Activated naive CD4-positive, alpha-beta T cell treated with anti-CD3 and anti-CD28 coated beads, Interleukin-2, amount 10 ng/mL, durations not matched to agents 7 days and 5 days (primary cell): Measurements from ENCODE around the gene WASHC4.

Source experiments
- CTCF ChIA-PET: fragments of 350-600 bp; sonication (Branson Sonifier 250); formaldehyde crosslinking; loops from one replicate; lab custom pipeline; 2021; ENCODE audit warnings: antibody characterized with exemption; lab: Charles Lee
- DNase-seq: peaks from one replicate; pipeline ENCODE4 v3.0.0-alpha.2; 2020
- H3K27ac Mint-ChIP-seq: one replicate; pipeline ENCODE4 v1.8.0; 2021; ENCODE audit warnings: mild to moderate bottlenecking, moderate library complexity, mixed read lengths
- H3K27me3 Mint-ChIP-seq: one replicate; pipeline ENCODE4 v1.8.0; 2021; ENCODE audit warnings: mild to moderate bottlenecking, mixed read lengths
- H3K36me3 Mint-ChIP-seq: one replicate; pipeline ENCODE4 v1.8.0; 2021; ENCODE audit warnings: mixed read lengths
- H3K4me1 Mint-ChIP-seq: one replicate; pipeline ENCODE4 v1.8.0; 2021; ENCODE audit warnings: mixed read lengths
- H3K4me3 Mint-ChIP-seq: one replicate; pipeline ENCODE4 v1.8.0; 2021; ENCODE audit warnings: mild to moderate bottlenecking, moderate library complexity, mixed read lengths
- H3K9me3 Mint-ChIP-seq: one replicate; pipeline ENCODE4 v1.8.0; 2021; ENCODE audit warnings: mixed read lengths

The WASHC4 gene

GRCh38 chr12:105107494-105108371 is at the start of gene WASHC4:
Gene WASHC4, plus strand, starts transcription at chr12:105107731. Its CDS starts 70 bp downstream, at chr12:105107801.
- Mint-ChIP-seq H3K4me3 (peak within 1 kb of the TSS; percentile 95), H3K4me1 (peaks cover 43% of the 10 kb centered on the region)

GRCh38 chr12:105060715-105061378 is 46.7 kb upstream of the WASHC4 start:
- no peak overlapping the region for H3K4me3 Mint-ChIP-seq
- CTCF ChIA-PET = interaction anchor here (1.2 kb wide), 1 partner anchor 60 kb away, joined by 3 read pairs; no protein-coding TSS in a partner anchor

More at GRCh38 chr12:105107494-105108371, at the start of gene WASHC4:
- CTCF ChIA-PET = interaction anchor here (1.4 kb wide), 1 partner anchor 726 kb away, joined by 3 read pairs; no protein-coding TSS in a partner anchor
- H3K27me3 Mint-ChIP-seq = peaks cover 16% of the 10 kb centered on the region
- peak within 1 kb of the TSS; percentile 99 for H3K27ac Mint-ChIP-seq
- H3K9me3 Mint-ChIP-seq = peaks cover 4% of the 10 kb centered on the region
- peaks cover 19% of the 10 kb centered on the region for H3K36me3 Mint-ChIP-seq
- DNase-seq = peak; percentile 95

GRCh38 chr12:105064564-105065178 is 42.9 kb upstream of the WASHC4 start:
- no peaks in the 10 kb centered on the region for H3K36me3 Mint-ChIP-seq
- no peaks in the 10 kb centered on the region for H3K4me1 Mint-ChIP-seq
- H3K9me3 Mint-ChIP-seq = no peaks in the 10 kb centered on the region
- H3K27me3 Mint-ChIP-seq = peaks cover 5% of the 10 kb centered on the region
- CTCF ChIA-PET = no interaction called here
- H3K4me3 Mint-ChIP-seq = no peak overlapping the region
- DNase-seq = no peak
- no peak overlapping the region for H3K27ac Mint-ChIP-seq

More at GRCh38 chr12:105060715-105061378, 46.7 kb upstream of the WASHC4 start:
- no peak overlapping the region for H3K27ac Mint-ChIP-seq
- H3K36me3 Mint-ChIP-seq = peaks cover 2% of the 10 kb centered on the region
- peaks cover 5% of the 10 kb centered on the region for H3K27me3 Mint-ChIP-seq
- peaks cover 2% of the 10 kb centered on the region for H3K9me3 Mint-ChIP-seq
- no peaks in the 10 kb centered on the region for H3K4me1 Mint-ChIP-seq
- DNase-seq = no peak

GRCh38 chr12:105067511-105068031 is 40.0 kb upstream of the WASHC4 start:
- H3K27ac Mint-ChIP-seq = no peak overlapping the region
- H3K36me3 Mint-ChIP-seq = no peaks in the 10 kb centered on the region
- no peaks in the 10 kb centered on the region for H3K9me3 Mint-ChIP-seq
- no peak for DNase-seq
- H3K4me3 Mint-ChIP-seq = no peak overlapping the region
- H3K27me3 Mint-ChIP-seq = peaks cover 5% of the 10 kb centered on the region
- H3K4me1 Mint-ChIP-seq = no peaks in the 10 kb centered on the region
- CTCF ChIA-PET = no interaction called here

GRCh38 chr12:105069936-105070702 is 37.4 kb upstream of the WASHC4 start:
- no peak overlapping the region for H3K4me3 Mint-ChIP-seq
- H3K36me3 Mint-ChIP-seq = no peaks in the 10 kb centered on the region
- no peak overlapping the region for H3K27ac Mint-ChIP-seq
- H3K27me3 Mint-ChIP-seq = no peaks in the 10 kb centered on the region
- H3K9me3 Mint-ChIP-seq = no peaks in the 10 kb centered on the region
- DNase-seq = no peak
- CTCF ChIA-PET = interaction anchor here (1.6 kb wide), 1 partner anchor 16 kb away, joined by 8 read pairs; no protein-coding TSS in a partner anchor
- no peaks in the 10 kb centered on the region for H3K4me1 Mint-ChIP-seq

GRCh38 chr12:105071981-105072380 is 35.5 kb upstream of the WASHC4 start:
- H3K27ac Mint-ChIP-seq = no peak overlapping the region
- no peak for DNase-seq
- H3K9me3 Mint-ChIP-seq = no peaks in the 10 kb centered on the region
- no peak overlapping the region for H3K4me3 Mint-ChIP-seq
- no peaks in the 10 kb centered on the region for H3K4me1 Mint-ChIP-seq
- H3K27me3 Mint-ChIP-seq = no peaks in the 10 kb centered on the region
- no peaks in the 10 kb centered on the region for H3K36me3 Mint-ChIP-seq
- CTCF ChIA-PET = interaction anchor here (0.7 kb wide), 1 partner anchor 242 kb away, joined by 3 read pairs; no protein-coding TSS in a partner anchor

- Mint-ChIP-seq H3K4me3 (no peak overlapping the region), H3K27me3 (no peaks in the 10 kb centered on the region), H3K36me3 (no peaks in the 10 kb centered on the region), H3K4me1 (no peaks in the 10 kb centered on the region), H3K9me3 (no peaks in the 10 kb centered on the region), H3K27ac (no peak overlapping the region)
- DNase-seq = no peak
- CTCF ChIA-PET = no interaction called here
Measured at GRCh38 chr12:105072888-105073488, 34.5 kb upstream of the WASHC4 start.

GRCh38 chr12:105076098-105076497 is 31.4 kb upstream of the WASHC4 start:
- CTCF ChIA-PET = no interaction called here
- DNase-seq = no peak
- Mint-ChIP-seq H3K4me3 (no peak overlapping the region), H3K36me3 (no peaks in the 10 kb centered on the region), H3K27me3 (peaks cover 4% of the 10 kb centered on the region), H3K27ac (no peak overlapping the region), H3K9me3 (no peaks in the 10 kb centered on the region), H3K4me1 (no peaks in the 10 kb centered on the region)

- H3K4me3 Mint-ChIP-seq = no peak overlapping the region
- no peaks in the 10 kb centered on the region for H3K36me3 Mint-ChIP-seq
- CTCF ChIA-PET = no interaction called here
- no peaks in the 10 kb centered on the region for H3K9me3 Mint-ChIP-seq
- H3K27ac Mint-ChIP-seq = no peak overlapping the region
- DNase-seq = no peak
- no peaks in the 10 kb centered on the region for H3K4me1 Mint-ChIP-seq
- peaks cover 8% of the 10 kb centered on the region for H3K27me3 Mint-ChIP-seq
Measured at GRCh38 chr12:105076913-105077312, 30.6 kb upstream of the WASHC4 start.

- H3K27me3 Mint-ChIP-seq = peaks cover 8% of the 10 kb centered on the region
- no peak overlapping the region for H3K27ac Mint-ChIP-seq
- no peaks in the 10 kb centered on the region for H3K36me3 Mint-ChIP-seq
- H3K9me3 Mint-ChIP-seq = no peaks in the 10 kb centered on the region
- H3K4me1 Mint-ChIP-seq = no peaks in the 10 kb centered on the region
- DNase-seq = no peak
- CTCF ChIA-PET = no interaction called here
- H3K4me3 Mint-ChIP-seq = no peak overlapping the region
Measured at GRCh38 chr12:105077435-105077834, 30.1 kb upstream of the WASHC4 start.

- CTCF ChIA-PET = no interaction called here
- no peaks in the 10 kb centered on the region for H3K36me3 Mint-ChIP-seq
- H3K27me3 Mint-ChIP-seq = peaks cover 21% of the 10 kb centered on the region
- H3K27ac Mint-ChIP-seq = no peak overlapping the region
- peaks cover 6% of the 10 kb centered on the region for H3K4me1 Mint-ChIP-seq
- no peak for DNase-seq
- no peaks in the 10 kb centered on the region for H3K9me3 Mint-ChIP-seq
- H3K4me3 Mint-ChIP-seq = no peak overlapping the region
Measured at GRCh38 chr12:105078712-105079570, 28.6 kb upstream of the WASHC4 start.

GRCh38 chr12:105083031-105083430 is 24.5 kb upstream of the WASHC4 start:
- Mint-ChIP-seq H3K27me3 (peaks cover 33% of the 10 kb centered on the region), H3K27ac (no peak overlapping the region), H3K36me3 (no peaks in the 10 kb centered on the region), H3K4me1 (peaks cover 10% of the 10 kb centered on the region), H3K9me3 (no peaks in the 10 kb centered on the region), H3K4me3 (no peak overlapping the region)
- CTCF ChIA-PET = interaction anchor here (0.9 kb wide), 1 partner anchor 701 kb away, joined by 3 read pairs; no protein-coding TSS in a partner anchor
- no peak for DNase-seq
